MM.1S (cell line): ENCODE results near the gene SPAG17.

Experiments used
- DNase-seq: peaks from one replicate; pipeline ENCODE4 v3.0.0-alpha.2; 2015
- H2AFZ ChIP-seq: fragments of 300-600 bp; sonication (generic); 2 replicates; pipeline ENCODE4 v1.6.0; 2016; ENCODE audit warnings: antibody characterized with exemption, low read length
- H3F3A ChIP-seq: fragments of 300-600 bp; sonication (generic); 2 replicates; pipeline ENCODE4 v1.6.1; 2016; ENCODE audit warnings: mild to moderate bottlenecking, antibody characterized with exemption, low read length, moderate library complexity, mixed read lengths; ENCODE audit not compliant: insufficient read depth
- H3K27ac ChIP-seq: fragments of 300-600 bp; sonication (generic); 2 replicates; pipeline ENCODE4 v1.5.1; 2016; ENCODE audit warnings: mild to moderate bottlenecking, low read length
- H3K27me3 ChIP-seq: fragments of 300-600 bp; sonication (generic); replicated peaks from 2 replicates; pipeline ENCODE4 v1.6.0; 2016; ENCODE audit warnings: low read length; ENCODE audit not compliant: insufficient read depth
- H3K36me3 ChIP-seq: fragments of 300-600 bp; sonication (generic); replicated peaks from 2 replicates; pipeline ENCODE4 v1.6.1; 2016; ENCODE audit warnings: mild to moderate bottlenecking, low read length, mixed read lengths; ENCODE audit not compliant: insufficient read depth
- H3K4me1 ChIP-seq: fragments of 300-600 bp; sonication (generic); 2 replicates; pipeline ENCODE4 v1.6.1; 2016; ENCODE audit warnings: low read length, mixed read lengths
- H3K4me2 ChIP-seq: fragments of 300-600 bp; sonication (generic); 2 replicates; pipeline ENCODE4 v1.6.0; 2016; ENCODE audit warnings: low read depth, low read length
- H3K4me3 ChIP-seq: fragments of 300-600 bp; sonication (generic); 2 replicates; pipeline ENCODE4 v1.5.1; 2016; ENCODE audit warnings: low read length, mixed read lengths
- H3K79me2 ChIP-seq: fragments of 300-600 bp; sonication (generic); 2 replicates; pipeline ENCODE4 v1.6.1; 2016; ENCODE audit warnings: mixed run types, low read length, mixed read lengths
- H3K9ac ChIP-seq: fragments of 300-600 bp; sonication (generic); 2 replicates; pipeline ENCODE4 v1.6.1; 2016; ENCODE audit warnings: low read length, mixed read lengths
- H3K9me2 ChIP-seq: fragments of 300-600 bp; sonication (generic); replicated peaks from 2 replicates; pipeline ENCODE4 v1.6.1; 2016; ENCODE audit warnings: mild to moderate bottlenecking, low read length, mixed read lengths; ENCODE audit not compliant: insufficient read depth
- H3K9me3 ChIP-seq: fragments of 300-600 bp; sonication (generic); replicated peaks from 2 replicates; pipeline ENCODE4 v1.6.1; 2016; ENCODE audit warnings: mild to moderate bottlenecking, low read length, mixed read lengths; ENCODE audit not compliant: insufficient read depth
- H4K20me1 ChIP-seq: fragments of 300-600 bp; sonication (generic); 2 replicates; pipeline ENCODE4 v1.6.1; 2016; ENCODE audit warnings: mild to moderate bottlenecking, low read length, moderate library complexity, mixed read lengths; ENCODE audit not compliant: insufficient read depth
- CTCF ChIP-seq: fragments of 300-600 bp; sonication (generic); IDR thresholded peaks from 2 replicates; pipeline ENCODE4 v1.5.1; 2016; ENCODE audit warnings: antibody characterized with exemption, low read length, mixed read lengths
- EZH2 ChIP-seq: fragments of 300-600 bp; sonication (generic); optimal IDR thresholded peaks from 2 replicates; pipeline ENCODE3; 2017; ENCODE audit warnings: low read depth, mild to moderate bottlenecking, antibody characterized with exemption, low read length, mixed read lengths
- EZH2phosphoT487 ChIP-seq: fragments of 300-600 bp; sonication (generic); IDR thresholded peaks from 2 replicates; pipeline ENCODE4 v1.6.1; 2018; ENCODE audit warnings: antibody characterized with exemption, low read length

The SPAG17 gene

GRCh38 chr1:118018060-118018459 is 167.0 kb downstream of the SPAG17 start:
- no peak overlapping the region for H3K4me2 ChIP-seq
- H4K20me1 ChIP-seq: no peaks in the 10 kb centered on the region
- TF ChIP-seq EZH2 (no peak), CTCF (no peak), EZH2phosphoT487 (no peak)
- no peaks in the 10 kb centered on the region for H3K36me3 ChIP-seq
- no peak for DNase-seq
- H3K9ac ChIP-seq: no peak overlapping the region
- H3K4me1 ChIP-seq: no peaks in the 10 kb centered on the region
- no peak overlapping the region for H2AFZ ChIP-seq
- H3K27me3 ChIP-seq: no peaks in the 10 kb centered on the region
- H3K4me3 ChIP-seq: no peak overlapping the region
- H3K9me3 ChIP-seq: no peaks in the 10 kb centered on the region
- no peak overlapping the region for H3K27ac ChIP-seq
- no peaks in the 10 kb centered on the region for H3K9me2 ChIP-seq
- H3F3A ChIP-seq: no peaks in the 10 kb centered on the region
- H3K79me2 ChIP-seq: no peaks in the 10 kb centered on the region

GRCh38 chr1:118013938-118014337 is 171.1 kb downstream of the SPAG17 start:
- no peak for DNase-seq
- TF ChIP-seq EZH2phosphoT487 (no peak), CTCF (no peak), EZH2 (no peak)
- H3K4me3 ChIP-seq: no peak overlapping the region
- H3K9me3 ChIP-seq: no peaks in the 10 kb centered on the region
- no peaks in the 10 kb centered on the region for H3K4me1 ChIP-seq
- no peak overlapping the region for H3K9ac ChIP-seq
- no peaks in the 10 kb centered on the region for H3K27me3 ChIP-seq
- no peak overlapping the region for H3K4me2 ChIP-seq
- H3K27ac ChIP-seq: no peak overlapping the region
- H2AFZ ChIP-seq: no peak overlapping the region
- H3F3A ChIP-seq: no peaks in the 10 kb centered on the region
- no peaks in the 10 kb centered on the region for H3K79me2 ChIP-seq
- H4K20me1 ChIP-seq: no peaks in the 10 kb centered on the region
- H3K36me3 ChIP-seq: no peaks in the 10 kb centered on the region
- H3K9me2 ChIP-seq: no peaks in the 10 kb centered on the region

GRCh38 chr1:118013336-118013735 is 171.7 kb downstream of the SPAG17 start:
- no peaks in the 10 kb centered on the region for H3K79me2 ChIP-seq
- H3K9me2 ChIP-seq: no peaks in the 10 kb centered on the region
- H3K36me3 ChIP-seq: no peaks in the 10 kb centered on the region
- no peak for TF ChIP-seq EZH2
- TF ChIP-seq CTCF: no peak
- TF ChIP-seq EZH2phosphoT487: no peak
- no peaks in the 10 kb centered on the region for H3K4me1 ChIP-seq
- no peak for DNase-seq
- H3F3A ChIP-seq: no peaks in the 10 kb centered on the region
- H4K20me1 ChIP-seq: no peaks in the 10 kb centered on the region
- H3K9me3 ChIP-seq: no peaks in the 10 kb centered on the region
- H3K4me3 ChIP-seq: no peak overlapping the region
- H3K9ac ChIP-seq: no peak overlapping the region
- H2AFZ ChIP-seq: no peak overlapping the region
- no peak overlapping the region for H3K27ac ChIP-seq
- H3K4me2 ChIP-seq: no peak overlapping the region
- H3K27me3 ChIP-seq: no peaks in the 10 kb centered on the region
